GM23338 (cell line): ENCODE results near the gene DPYSL5.

Source experiments
- EZH2 ChIP-seq: fragments of 200-600 bp; sonication (generic); IDR thresholded peaks from one replicate; pipeline ENCODE4 v1.8.0; 2017; ENCODE audit warnings: antibody characterized with exemption, mild to moderate bottlenecking, low read depth; ENCODE audit not compliant: unreplicated experiment
- TF ChIP-seq, protein P1 (sequence below), 2 experiments: fragments of 200-600 bp in 1 of 2; sonication (generic) in 1 of 2; conservative IDR thresholded peaks; 2 replicates each; pipeline versions ENCODE4 v1.5.1 to v1.6.1; 2016 to 2017; ENCODE audit warnings: antibody characterized with exemption in 2 of 2, low read depth in 2 of 2, mild to moderate bottlenecking in 2 of 2, moderate library complexity in 1 of 2

DNA sequence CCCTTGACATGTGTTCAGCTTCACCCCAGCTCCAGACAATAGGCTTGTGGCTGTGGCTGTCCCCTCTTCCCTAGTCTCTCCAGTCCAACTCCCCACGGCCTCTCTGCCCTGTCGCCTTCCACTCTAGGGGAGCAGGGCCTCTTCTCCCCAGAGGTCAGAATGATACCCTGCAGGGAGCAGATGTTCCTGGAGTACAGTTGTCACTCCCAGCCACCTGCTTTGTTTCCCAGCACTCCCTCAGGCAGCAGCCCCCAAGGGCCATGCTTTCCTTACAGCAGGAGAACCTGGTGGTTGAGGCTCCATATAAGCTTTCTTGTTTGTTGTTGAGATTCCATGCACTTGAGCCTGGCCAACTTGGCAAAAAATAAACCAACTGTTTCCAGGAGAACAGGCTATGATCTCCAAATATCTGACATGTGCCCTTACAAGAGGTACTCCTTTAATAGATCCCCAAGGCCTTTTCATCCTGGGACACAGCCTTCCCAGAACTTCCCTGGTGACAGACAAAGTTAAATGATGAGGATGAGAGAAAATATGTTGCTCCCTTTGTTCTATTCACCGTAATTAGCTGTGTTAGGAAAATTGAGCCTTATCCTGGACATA is 45.1 kb downstream of the DPYSL5 start:
- TF ChIP-seq EZH2 = no peak
- TF ChIP-seq, protein P1, sequence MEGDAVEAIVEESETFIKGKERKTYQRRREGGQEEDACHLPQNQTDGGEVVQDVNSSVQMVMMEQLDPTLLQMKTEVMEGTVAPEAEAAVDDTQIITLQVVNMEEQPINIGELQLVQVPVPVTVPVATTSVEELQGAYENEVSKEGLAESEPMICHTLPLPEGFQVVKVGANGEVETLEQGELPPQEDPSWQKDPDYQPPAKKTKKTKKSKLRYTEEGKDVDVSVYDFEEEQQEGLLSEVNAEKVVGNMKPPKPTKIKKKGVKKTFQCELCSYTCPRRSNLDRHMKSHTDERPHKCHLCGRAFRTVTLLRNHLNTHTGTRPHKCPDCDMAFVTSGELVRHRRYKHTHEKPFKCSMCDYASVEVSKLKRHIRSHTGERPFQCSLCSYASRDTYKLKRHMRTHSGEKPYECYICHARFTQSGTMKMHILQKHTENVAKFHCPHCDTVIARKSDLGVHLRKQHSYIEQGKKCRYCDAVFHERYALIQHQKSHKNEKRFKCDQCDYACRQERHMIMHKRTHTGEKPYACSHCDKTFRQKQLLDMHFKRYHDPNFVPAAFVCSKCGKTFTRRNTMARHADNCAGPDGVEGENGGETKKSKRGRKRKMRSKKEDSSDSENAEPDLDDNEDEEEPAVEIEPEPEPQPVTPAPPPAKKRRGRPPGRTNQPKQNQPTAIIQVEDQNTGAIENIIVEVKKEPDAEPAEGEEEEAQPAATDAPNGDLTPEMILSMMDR (conservative IDR thresholded peaks at IDR 0.05; ENCODE audit: low read depth in 2 of 2) = no peak
